HepG2 (cell line): ENCODE results near the gene SIAH2. TPM values are rescaled to one million over a fixed set of nuclear protein-coding genes. Genes with fewer than 3 reads are reported as not detected.

Experiments used
- AGO1 ChIP-seq: fragments of 200-400 bp; formaldehyde crosslinking; IDR thresholded peaks from 2 replicates; pipeline ENCODE4 v1.6.1; 2017; ENCODE audit warnings: mild to moderate bottlenecking, low read depth, low read length, moderate library complexity; ENCODE audit not compliant: poor library complexity, severe bottlenecking
- ATF7 ChIP-seq, 2 experiments: fragments of 450-650 bp in 1 of 2; sonication (generic) in 1 of 2; formaldehyde crosslinking in 1 of 2; IDR thresholded peaks; 2 replicates each; pipeline versions ENCODE4 v1.4.0 to v1.6.1; 2016 to 2020; ENCODE audit warnings: antibody characterized with exemption in 1 of 2, mild to moderate bottlenecking in 1 of 2, missing genetic modification reagents in 1 of 2
- BHLHE40 ChIP-seq: IDR thresholded peaks from 2 replicates; pipeline ENCODE4 v1.6.1; 2011; ENCODE audit warnings: low read length, improper control_type of control experiment
- FOXK1 ChIP-seq: sonication (generic); formaldehyde crosslinking; IDR thresholded peaks from 2 replicates; pipeline ENCODE4 v1.4.0; 2020; ENCODE audit warnings: low read depth, missing genetic modification reagents, borderline replicate concordance
- LCORL ChIP-seq, 2 experiments: fragments of 450-650 bp in 1 of 2; sonication (generic) in 1 of 2; formaldehyde crosslinking in 1 of 2; IDR thresholded peaks; 2 replicates each; pipeline versions ENCODE4 v1.5.0 to v1.6.1; 2017 to 2020; ENCODE audit warnings: antibody characterized with exemption in 1 of 2, missing genetic modification reagents in 1 of 2
- NFYB ChIP-seq: sonication (generic); formaldehyde crosslinking; IDR thresholded peaks from 2 replicates; pipeline ENCODE4 v1.4.0; 2020; ENCODE audit warnings: missing genetic modification reagents
- REPIN1 ChIP-seq: sonication (generic); formaldehyde crosslinking; IDR thresholded peaks from 2 replicates; pipeline ENCODE4 v1.8.0; 2022; ENCODE audit warnings: missing genetic modification reagents, low read depth, mild to moderate bottlenecking, borderline replicate concordance
- SOX13 ChIP-seq, 3 experiments: fragments of 450-650 bp in 1 of 3; sonication (generic) in 1 of 3; formaldehyde crosslinking in 1 of 3; IDR thresholded peaks in 2 of 3; conservative IDR thresholded peaks in 1 of 3; 2 replicates each; pipeline versions ENCODE4 v1.5.0 to v1.6.1; 2016 to 2020; ENCODE audit warnings: antibody characterized with exemption in 1 of 3, mild to moderate bottlenecking in 1 of 3, missing compliant biosample characterization in 1 of 3, missing genetic modification reagents in 1 of 3, moderate library complexity in 1 of 3
- SOX6 ChIP-seq, 2 experiments: fragments of 450-650 bp in 1 of 2; sonication (generic) in 1 of 2; formaldehyde crosslinking in 1 of 2; IDR thresholded peaks; 2 replicates each; pipeline versions ENCODE4 v1.4.0 to v1.6.1; 2017 to 2020; ENCODE audit warnings: antibody characterized with exemption in 1 of 2, mild to moderate bottlenecking in 1 of 2, missing genetic modification reagents in 1 of 2
- SP1 ChIP-seq, 2 experiments: fragments of 450-650 bp in 1 of 2; sonication (generic) in 1 of 2; formaldehyde crosslinking in 1 of 2; IDR thresholded peaks; 2 replicates each; pipeline versions ENCODE4 v1.4.0 to v1.6.1; 2016 to 2020; ENCODE audit warnings: missing genetic modification reagents in 1 of 2
- SPEN ChIP-seq: sonication (generic); formaldehyde crosslinking; IDR thresholded peaks from 2 replicates; pipeline ENCODE4 v1.5.1; 2020; ENCODE audit warnings: low read depth, mild to moderate bottlenecking, missing genetic modification reagents
- TBX2 ChIP-seq: sonication (generic); formaldehyde crosslinking; IDR thresholded peaks from 2 replicates; pipeline ENCODE4 v1.5.0; 2020; ENCODE audit warnings: missing genetic modification reagents, mild to moderate bottlenecking, borderline replicate concordance
- TFDP1 ChIP-seq: IDR thresholded peaks from 2 replicates; pipeline ENCODE4 v1.6.1; 2016; ENCODE audit warnings: missing compliant biosample characterization, missing genetic modification reagents, borderline replicate concordance
- U2AF2 ChIP-seq: fragments of 200-400 bp; formaldehyde crosslinking; IDR thresholded peaks from 2 replicates; pipeline ENCODE4 v1.6.1; 2017; ENCODE audit warnings: low read depth, mild to moderate bottlenecking, low read length
- ZNF280B ChIP-seq: sonication (generic); formaldehyde crosslinking; IDR thresholded peaks from 2 replicates; pipeline ENCODE4 v1.5.0; 2020; ENCODE audit warnings: missing genetic modification reagents, mild to moderate bottlenecking, borderline replicate concordance
- ZNF546 ChIP-seq: sonication (generic); formaldehyde crosslinking; conservative IDR thresholded peaks from 2 replicates; pipeline ENCODE4 v1.8.1; 2023; ENCODE audit warnings: mild to moderate bottlenecking, missing genetic modification reagents
- ZNF574 ChIP-seq: sonication (generic); formaldehyde crosslinking; IDR thresholded peaks from 2 replicates; pipeline ENCODE4 v1.4.0; 2020; ENCODE audit warnings: missing genetic modification reagents
- ZNF710 ChIP-seq: sonication (generic); formaldehyde crosslinking; IDR thresholded peaks from 2 replicates; pipeline ENCODE4 v1.5.0; 2020; ENCODE audit warnings: mild to moderate bottlenecking, missing genetic modification reagents, borderline replicate concordance
- ZNF768 ChIP-seq: sonication (generic); formaldehyde crosslinking; IDR thresholded peaks from 2 replicates; pipeline ENCODE4 v1.4.0; 2020; ENCODE audit warnings: missing genetic modification reagents
- polyA plus RNA-seq, 8 experiments: library from polyadenylated mRNA; depleted of rRNA in 3 of 8; stranded (reverse) in 7 of 8; unstranded in 1 of 8; fragments of >200 nt; fragmentation: Illumina TruSeq in 4 of 8; extraction: Trizol in 4 of 8; gene quantifications; 2 replicates each; pipeline versions ENCODE4 v1.2.1 to v1.2.3, GENCODE V29; 2011 to 2016; ENCODE audit warnings: low read depth in 4 of 8, missing spikeins in 1 of 8, mixed read lengths in 1 of 8; ENCODE audit not compliant: insufficient read depth in 1 of 8
- total RNA-seq, 5 experiments: library from RNA; depleted of rRNA; stranded (reverse); fragments of >200 nt; fragmentation: Illumina TruSeq; extraction: Trizol; gene quantifications; 2 replicates each; pipeline ENCODE4 v1.2.3, GENCODE V29; 2016; ENCODE audit warnings: low read depth in 1 of 5

Gene SIAH2
- total and polyA plus RNA-seq, 2 of the 13 experiments (the other 11 are each of a cell fraction or from before 2014, with no cell fraction given), result 71.8 to 117 TPM

GRCh38 chr3:150733373-150733935 is 29.5 kb downstream of the SIAH2 start (continued):
- TF ChIP-seq TFDP1 (CRISPR knock-in tag) (peak; percentile 56; the same call in 1 of the 2 replicates), REPIN1 (CRISPR knock-in tag) (0 out of 2 replicates have a peak, but pooled peaks have one; percentile 35), U2AF2 (no peak), ZNF768 (CRISPR knock-in tag) (peak; percentile 37; the same call in 1 of the 2 replicates), TBX2 (CRISPR knock-in tag) (peak; percentile 72), SPEN (CRISPR knock-in tag) (0 out of 2 replicates have a peak, but pooled peaks have one; percentile 62), FOXK1 (CRISPR knock-in tag) (no peak), ZNF546 (no peak), NFYB (CRISPR knock-in tag) (peak; percentile 61), SOX6 (IDR thresholded peaks at IDR 0.05) (no peak), SOX6 (CRISPR knock-in tag; IDR thresholded peaks at IDR 0.05) (peak; percentile 87), AGO1 (no peak), ZNF280B (CRISPR knock-in tag) (no peak), ATF7 (IDR thresholded peaks at IDR 0.05) (no peak), ATF7 (CRISPR knock-in tag; IDR thresholded peaks at IDR 0.05) (0 out of 2 replicates have a peak, but pooled peaks have one; percentile 42), SOX13 (IDR thresholded peaks at IDR 0.05) (peak; percentile 92), SOX13 (CRISPR knock-in tag; conservative IDR thresholded peaks at IDR 0.05 in 1 of 2, IDR thresholded peaks at IDR 0.05 in 1 of 2) (peak in 1 of 2 experiments; percentile 91; a peak in 2 of 4 replicates), SP1 (IDR thresholded peaks at IDR 0.05) (no peak), SP1 (CRISPR knock-in tag; IDR thresholded peaks at IDR 0.05) (no peak), LCORL (IDR thresholded peaks at IDR 0.05) (no peak), LCORL (CRISPR knock-in tag; IDR thresholded peaks at IDR 0.05) (peak; percentile 43; the same call in 1 of the 2 replicates), ZNF710 (CRISPR knock-in tag) (0 out of 2 replicates have a peak, but pooled peaks have one; percentile 72), BHLHE40 (peak; percentile 63; the same call in 1 of the 2 replicates), ZNF574 (peak; percentile 56; the same call in 1 of the 2 replicates)
